NCI-H226 (cell line): ENCODE measurements around the gene ILK.

Experiments used
- DNase-seq: peaks from one replicate; pipeline ENCODE4 v3.0.0-alpha.2; 2015

Gene ILK

DNA sequence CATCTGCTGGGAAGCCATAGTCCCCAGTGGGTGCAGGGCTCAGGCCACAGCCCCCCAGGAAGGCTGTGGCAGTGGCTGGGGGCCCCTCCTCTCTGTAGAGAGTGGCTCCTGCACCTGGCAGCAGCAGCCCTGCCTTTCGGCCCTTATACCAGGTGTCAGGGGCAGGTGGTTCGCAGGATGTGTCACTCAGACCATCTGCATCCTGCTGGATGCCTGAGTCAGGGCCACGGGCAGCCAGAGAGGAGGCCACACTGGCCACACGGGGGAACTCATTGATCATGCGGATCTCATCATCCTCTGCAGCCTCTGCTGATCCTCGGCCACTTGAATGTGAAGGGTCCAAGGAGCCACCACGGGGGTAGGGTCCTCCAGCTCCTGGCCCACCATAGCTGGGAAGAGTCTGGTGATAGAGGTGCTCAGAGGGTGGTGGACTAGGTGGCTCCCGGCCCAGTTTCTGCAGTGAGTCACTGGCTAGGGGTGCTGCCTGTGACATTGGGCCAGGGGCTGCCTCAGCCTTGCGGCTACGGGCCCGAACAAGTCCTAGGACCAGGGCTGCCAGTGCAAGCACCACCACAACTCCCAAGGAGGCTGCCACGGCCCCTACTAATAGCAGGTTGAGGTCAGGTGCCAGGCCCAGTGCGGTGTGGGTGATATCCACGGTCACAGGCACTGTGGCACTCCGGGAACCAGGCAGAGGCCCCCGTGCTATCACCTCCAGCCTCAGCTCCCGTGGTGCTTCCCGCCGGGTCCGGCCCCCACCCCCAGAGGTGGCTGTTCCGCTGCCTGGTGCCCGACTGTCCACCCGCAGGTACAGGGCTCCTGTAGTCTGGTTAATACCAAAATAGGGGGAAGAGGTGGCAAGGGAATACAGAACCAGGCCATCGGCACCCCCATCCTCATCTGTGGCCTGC is 18.9 kb downstream of the ILK start:
- DNase-seq, result no peak

DNA sequence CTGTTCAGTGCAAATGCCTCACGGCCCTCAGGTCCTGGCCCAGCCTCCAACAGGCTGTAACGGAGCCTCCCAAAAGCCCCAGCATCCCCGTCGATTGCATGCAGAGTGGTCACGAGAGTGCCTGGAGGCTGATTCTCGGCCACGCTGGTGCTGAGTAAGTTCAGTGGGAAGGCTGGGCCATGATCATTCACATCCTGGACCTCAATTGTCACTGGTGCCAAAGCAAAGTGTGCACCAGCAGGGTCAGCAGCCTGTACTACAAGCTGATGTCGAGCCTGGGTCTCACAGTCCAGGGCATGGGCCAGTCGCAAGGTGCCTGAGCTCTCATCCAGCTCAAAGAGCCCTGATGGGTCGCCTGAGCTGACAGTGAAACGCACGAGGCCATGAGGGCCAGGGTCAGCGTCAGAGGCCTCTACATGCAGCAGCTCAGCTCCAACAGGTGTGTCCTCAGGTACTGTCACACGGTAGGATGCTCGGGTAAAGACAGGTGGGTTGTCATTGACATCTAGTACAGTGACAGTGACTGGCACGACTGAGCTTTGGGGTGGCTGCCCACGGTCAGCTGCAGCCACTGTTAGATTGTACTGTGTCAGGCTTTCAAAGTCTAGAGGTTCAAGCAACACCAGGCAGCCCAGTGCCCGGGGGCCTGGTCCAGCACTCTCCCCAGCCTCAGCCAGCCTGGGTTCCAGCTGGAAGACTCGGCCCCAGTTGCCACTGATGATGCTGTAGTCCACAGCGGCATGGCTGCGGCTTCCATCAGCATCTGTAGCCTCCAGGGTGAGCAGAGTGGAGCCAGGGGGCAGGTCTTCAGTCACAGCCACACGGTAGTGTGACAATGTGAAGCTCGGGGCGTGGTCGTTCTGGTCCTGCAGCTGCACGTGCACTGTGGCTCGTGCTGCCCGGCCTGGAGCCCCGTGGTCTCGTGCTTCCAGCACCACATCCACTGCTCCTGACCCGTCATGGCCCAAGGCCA is 20.1 kb downstream of the ILK start:
- no peak for DNase-seq

DNA sequence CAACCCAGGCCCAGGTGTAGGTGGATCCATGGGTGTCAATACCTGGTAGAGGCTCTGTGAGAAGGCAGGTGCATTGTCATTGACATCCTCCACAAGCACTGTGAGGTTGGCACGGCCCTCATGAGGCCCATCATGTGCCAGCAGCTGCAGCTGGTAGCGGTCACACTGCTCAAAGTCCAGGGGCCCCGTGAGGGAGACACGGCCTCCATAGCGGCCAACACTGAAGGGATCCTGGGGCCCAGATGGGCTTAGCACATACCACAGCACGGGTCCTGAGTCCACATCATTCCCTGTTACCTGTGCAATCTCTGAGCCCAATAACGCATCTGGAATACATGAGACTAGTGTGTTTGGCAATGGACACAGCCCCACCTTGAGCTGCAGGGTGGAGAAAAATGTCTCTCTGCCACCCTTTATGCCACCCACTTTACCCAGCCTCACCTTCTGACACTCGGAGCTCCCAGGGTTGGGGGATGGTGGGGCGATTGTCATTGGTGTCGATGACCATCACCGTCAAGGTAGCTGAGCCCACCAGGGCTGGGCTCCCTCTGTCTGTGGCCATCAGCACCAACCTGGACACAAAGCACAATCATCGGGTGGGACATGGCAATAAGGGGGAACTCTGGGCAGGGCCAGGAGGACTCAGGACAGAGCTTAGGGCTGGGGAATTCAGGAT is 21.7 kb downstream of the ILK start:
- no peak for DNase-seq

DNA sequence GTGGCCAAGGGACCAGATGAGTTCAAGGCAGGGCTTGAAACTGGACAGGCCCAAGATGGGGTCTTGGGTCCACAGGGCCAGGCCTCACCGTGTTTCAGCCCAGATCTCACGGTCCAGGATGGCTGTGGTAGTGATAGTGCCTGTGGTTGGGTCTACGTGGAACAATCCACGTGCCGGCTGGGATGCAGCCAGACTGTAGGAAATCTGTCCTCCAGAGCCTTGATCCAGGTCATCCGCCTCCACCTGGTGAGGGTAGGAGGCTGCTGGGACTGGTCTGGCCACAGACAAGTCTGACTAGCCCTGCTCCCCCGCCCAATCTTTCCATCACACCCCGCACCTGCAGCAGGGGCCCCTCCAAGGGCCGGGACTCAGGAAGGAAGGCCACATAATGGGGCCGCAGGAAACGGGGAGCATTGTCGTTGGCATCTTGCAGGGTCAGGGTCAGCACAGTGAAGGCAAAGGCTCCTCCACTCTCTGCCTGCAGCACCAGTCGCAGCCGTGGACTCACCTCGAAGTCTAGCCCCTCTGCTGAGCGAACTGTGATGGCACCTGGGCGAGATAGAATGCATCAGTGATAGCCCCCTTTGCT is 22.4 kb downstream of the ILK start:
- no peak for DNase-seq

DNA sequence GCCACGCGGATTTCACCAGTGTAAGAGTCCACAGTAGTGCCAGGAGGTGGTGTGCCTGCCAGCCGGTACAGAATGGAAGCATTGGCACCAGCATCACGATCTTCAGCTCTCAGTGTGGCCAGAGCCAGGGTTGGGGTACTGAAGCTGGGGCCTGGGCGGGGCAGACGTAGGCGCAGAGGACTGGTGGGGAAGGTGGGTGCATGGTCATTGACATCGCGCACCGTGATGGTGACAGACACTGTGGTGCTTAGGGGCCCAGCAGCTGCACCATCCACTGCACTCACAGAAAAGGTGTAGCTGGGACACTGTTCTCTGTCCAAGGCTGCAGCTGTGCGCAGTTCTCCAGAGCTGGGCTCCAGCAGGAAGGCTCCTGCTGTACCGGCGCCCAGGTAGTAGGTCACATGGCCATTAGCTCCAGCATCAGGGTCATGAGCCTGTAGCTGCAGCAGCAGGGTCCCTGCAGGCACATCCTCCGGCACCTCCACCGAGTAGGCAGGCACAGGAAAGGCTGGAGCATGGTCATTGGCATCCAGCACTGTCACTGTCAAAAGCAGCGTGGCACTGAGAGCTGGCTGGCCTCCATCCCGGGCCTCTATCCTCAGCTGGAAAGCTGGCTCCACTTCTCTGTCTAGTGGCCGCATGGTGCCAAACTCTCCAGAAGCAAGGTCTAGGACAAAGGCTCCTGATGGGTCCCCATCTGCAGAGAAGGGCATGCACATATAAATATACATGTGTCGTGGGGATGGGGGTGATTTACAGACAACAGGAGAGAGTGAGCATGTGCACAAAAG is 23.6 kb downstream of the ILK start:
- no peak for DNase-seq

DNA sequence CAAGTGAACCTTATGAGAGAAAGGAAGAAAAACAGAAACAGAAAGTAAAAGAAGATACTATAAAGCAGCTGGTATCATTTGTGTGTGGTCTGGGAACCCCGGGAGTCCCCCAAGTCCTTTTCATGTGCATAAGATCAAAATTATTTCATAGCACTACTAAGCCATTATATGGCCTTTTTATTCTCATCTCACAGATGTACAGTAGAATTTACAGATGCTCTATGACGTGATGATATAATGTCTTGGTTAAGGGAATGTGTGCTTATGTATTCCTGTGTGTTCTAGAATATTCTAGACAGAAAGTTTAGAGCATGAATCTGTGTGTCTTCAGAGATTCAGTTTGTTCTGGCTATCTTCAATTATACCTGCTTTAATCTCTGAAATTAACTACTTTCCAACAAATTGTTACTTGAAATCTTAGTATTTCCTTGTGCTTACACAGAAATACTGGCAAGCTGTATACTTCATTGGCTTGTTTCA is 24.2 kb downstream of the ILK start:
- DNase-seq, result no peak

DNA sequence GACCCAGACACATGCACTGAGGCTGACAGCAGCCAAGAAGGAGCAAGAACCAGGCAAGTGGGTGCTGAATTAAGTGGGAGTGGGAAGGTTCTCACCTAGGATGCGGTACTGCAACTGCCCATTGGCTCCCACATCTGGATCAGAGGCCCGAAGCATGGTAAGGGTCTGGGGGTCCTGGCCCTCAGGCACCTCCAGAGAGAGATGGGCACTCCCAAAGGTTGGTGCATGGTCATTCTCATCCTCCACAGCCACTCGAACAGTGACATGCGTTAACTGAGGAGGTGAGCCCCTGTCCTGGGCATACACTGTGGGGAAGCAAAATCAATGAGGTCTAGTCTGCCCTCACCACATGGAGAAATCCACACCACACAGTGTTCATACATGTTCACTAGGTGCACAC is 25.0 kb downstream of the ILK start:
- DNase-seq, result no peak

DNA sequence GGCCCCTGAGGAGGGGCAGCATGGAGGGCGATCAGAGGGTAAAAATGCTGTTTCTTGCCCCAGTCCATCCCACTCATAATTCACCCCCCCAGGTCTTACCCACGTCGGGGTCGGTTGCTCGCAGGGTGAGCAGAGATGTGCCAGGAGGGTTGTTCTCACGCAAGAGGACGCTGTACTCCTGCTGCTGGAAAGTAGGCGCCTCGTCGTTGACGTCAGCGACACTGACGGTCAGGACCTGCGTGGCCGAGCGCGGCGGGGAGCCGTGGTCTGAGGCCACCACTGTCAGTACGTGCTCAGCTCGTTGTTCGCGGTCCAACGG is 26.0 kb downstream of the ILK start:
- DNase-seq, result no peak

DNA sequence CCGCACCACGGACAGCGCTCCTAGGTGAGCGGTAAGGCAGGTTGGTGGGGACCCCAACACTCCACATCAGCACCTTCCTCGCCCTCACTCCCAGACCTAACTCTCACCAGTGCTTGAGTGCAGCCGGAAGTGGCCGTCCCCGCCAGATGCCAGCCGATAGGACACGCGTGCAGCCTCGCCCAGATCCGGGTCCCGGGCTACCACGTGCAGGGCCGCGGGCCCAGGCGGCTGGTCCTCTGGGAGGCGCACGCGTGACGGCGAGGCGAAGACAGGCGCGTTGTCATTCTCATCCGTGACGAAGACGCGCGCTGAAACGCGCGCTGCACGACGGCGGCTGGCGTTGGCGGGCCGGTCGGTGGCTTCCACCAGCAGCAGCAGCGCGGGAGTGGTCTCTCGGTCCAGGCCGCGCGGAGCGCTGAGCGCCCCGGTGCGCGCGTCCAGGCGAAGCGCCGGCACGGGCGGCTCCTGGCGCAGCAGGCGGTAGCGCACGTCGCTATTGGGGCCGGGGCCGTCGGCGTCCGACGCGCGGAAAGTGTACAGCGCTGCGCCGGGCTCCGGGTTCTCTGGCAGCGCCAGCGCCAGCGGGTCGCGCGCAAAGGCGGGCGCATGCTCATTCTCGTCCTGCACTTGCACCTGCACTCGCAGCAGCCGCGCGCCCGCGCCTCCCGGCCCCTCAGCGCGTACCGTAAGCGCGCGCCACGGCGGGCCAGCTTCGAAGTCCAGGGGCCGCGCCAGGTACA is 26.5 kb downstream of the ILK start:
- no peak for DNase-seq

DNA sequence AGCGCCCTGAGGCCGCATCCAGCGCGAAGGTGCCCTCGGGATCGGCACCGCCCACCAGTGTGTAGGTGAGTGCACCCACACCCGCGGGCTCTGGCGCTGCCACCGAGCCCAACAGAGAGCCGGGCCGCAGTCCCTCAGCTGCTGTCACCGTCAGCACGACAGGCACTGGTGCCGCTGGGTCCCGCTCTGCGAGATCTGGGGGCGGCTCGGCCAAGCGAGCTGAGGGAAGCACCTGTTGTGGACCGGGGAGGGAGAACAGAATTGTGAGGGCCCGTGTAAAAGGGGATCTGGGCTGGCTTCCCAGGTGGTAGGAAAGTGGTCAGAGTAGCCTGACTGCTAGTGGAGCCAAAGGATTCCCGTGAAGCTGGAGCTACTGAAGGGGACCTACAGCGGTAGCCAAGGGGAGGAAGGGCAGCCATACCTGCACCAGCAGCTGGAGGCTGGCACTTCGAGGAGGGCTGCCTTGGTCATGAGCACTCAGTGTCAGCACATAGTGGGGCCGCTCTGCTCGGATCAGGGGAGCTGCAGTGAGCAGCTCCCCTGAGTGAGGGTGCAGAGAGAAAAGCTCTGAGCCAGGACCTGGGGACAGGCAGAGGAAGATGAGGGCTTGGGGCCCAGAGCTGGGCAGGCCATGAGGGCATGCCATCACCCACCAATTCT is 27.2 kb downstream of the ILK start:
- no peak for DNase-seq

DNA sequence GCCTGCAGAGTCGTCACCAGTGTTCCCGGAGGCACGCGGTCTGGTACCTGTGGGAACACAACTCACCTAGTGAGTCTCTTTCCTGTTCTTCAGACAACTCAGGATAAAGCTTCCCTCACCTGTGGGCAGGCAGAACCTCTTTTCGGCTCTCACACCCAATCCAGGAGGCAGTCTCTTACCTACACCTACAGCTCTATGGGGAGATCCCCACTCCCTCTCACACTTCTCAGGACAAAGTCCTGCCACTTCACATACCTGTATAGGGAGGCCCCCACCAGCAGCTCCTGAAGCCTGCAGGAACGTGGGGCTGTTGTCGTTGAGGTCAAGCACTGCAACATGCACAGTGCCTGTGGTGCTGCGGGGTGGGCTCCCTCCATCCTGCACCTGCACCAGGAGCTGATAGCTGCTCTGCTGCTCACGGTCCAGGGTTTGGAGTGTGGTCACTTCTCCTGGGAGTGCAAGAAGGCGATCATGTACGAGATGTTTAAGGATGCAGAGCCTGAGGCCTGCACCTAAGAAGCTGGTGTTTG is 27.9 kb downstream of the ILK start:
- no peak for DNase-seq

DNA sequence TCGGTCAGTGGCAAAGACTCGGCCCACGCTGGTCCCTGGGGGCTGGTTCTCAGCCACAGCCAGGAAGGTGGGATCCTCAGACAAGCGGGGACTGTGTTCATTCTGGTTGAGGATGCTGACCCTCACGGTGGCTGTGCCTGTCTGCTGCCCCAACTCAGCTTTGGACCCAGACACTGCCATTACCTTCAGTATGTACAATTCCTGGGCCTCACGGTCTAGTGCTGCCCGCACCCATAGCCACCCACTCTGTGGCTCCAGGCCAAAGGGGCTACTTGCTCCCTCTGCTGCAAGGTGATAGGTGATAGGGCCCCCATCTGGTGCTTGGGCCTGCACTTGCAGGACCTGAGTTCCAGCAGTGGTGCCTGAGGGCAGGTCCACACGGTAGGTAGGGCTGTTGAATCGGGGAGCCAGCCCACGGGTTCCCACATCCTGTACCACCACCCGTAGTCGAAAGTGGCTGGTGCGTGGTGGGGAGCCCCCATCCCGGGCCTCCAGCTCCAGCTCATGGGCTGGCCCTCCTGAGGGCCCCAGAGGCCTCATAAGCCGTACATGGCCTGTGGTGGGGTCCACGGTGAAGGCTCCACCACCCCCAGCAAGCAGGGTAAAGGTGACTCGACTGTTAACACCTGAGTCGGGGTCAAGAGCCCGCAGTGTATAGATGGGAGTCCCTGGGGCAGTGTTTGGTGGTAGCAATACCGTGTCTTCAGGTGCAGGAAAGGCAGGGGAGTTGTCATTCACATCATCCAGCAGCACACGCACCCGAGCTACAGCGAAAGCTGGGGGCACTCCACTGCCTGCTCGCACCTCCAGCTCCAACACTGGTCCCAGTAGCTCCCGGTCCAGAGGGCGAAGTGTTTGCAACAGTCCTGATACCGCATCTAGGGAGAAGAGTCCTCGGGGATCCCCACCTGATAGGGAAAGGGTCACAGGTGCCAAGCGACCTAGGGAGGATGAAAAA is 28.8 kb downstream of the ILK start:
- DNase-seq, result no peak

DNA sequence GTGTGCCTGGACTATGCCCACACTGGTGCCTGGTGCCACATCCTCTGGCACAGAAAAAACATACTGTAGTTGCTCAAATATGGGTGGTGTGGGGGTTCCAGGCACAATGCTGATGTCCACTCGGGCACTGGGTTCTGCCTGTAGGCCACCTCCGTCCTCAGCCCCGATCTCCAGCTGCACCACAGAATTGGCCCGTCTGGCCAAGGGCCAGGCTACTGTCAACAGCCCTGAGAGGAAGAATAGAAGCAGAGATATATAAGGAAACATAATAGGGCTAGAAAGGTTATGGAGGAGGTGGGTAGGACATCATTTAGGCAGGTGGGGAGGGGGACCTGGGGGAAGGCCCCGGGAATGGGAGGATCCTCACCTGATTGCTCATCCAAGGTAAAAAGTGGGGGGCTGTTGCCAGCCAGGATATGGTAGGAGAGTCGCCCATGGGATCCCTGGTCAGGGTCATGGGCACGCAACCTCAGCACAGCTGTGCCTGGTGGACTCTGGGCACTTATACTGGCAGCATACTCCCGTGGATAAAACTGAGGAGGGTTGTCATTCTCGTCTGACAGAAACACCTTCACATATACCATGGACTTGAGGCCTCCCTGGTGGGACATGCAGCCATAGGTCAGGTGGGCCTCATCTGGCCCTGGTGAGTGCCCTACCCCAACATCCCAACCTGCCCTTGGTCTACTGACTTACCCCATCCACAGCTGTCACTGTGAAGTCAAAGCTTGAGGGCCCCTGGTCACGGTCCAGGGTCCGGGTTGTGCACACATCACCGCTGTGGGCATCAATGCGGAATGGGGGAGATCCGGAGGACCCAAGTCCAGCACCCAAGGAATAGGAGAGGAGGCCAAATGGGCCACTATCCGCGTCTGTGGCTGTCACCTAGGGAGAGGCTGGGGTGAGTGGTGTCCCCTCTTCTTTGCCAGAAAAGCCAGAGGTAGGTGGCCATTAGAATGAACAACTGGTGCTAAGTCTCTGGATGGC is 30.1 kb downstream of the ILK start:
- DNase-seq, result no peak

DNA sequence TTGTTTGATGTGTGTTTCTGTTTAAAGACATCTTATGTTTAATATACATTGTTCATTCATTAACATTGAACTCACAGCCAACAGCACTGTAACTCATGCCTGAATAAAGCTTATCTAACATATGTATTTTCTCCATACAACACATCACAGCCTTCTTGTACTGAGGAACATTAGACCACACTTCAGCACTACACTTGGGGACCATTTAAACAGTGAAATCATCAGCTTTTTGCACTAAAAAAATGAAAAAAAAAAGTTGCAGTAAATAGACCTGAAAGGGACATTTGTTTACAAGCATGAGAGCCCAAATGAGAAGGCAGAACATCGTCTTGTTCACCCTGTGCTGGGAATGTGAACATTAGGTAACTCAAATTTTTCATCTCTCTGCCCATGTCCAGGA is 31.0 kb downstream of the ILK start:
- no peak for DNase-seq

DNA sequence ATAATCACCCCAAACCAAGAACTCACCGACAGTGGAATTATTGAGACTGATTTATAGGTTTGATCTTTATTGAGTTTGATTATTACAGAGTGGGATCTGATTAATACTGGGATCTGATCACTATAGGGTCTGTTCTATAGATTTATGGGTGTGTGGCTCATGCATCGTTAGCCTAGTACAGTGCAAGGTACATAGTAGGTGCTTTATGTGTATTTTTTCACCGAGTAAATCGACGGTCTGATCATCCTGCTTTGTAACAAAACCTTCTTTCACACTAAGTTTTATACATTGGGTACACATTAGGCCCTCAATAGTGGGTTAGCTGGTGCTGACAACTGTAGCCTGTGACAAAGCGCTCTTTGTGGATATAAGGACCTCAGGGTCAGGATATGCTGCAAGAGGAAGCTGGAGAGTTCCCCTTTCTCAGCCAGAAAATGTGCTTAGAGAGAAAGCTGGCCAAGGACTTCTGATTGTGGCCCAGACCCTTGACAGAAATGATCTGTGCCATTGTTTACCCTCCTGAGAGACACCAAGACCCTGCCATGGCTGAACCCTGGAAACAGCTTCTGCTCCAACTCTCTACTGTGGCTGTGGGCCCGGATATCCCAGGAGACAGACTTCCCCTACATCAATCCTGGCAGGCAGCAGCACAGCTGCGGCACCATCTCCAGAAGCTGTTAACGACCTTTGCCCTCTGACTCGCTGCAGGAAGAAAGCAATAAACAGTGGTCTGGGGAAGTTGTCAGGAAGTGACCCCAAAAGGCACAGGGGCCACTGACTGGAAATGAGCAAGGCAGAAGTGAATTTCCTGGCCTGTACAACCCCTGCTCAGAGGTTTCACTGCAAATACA is 31.7 kb downstream of the ILK start:
- no peak for DNase-seq

DNA sequence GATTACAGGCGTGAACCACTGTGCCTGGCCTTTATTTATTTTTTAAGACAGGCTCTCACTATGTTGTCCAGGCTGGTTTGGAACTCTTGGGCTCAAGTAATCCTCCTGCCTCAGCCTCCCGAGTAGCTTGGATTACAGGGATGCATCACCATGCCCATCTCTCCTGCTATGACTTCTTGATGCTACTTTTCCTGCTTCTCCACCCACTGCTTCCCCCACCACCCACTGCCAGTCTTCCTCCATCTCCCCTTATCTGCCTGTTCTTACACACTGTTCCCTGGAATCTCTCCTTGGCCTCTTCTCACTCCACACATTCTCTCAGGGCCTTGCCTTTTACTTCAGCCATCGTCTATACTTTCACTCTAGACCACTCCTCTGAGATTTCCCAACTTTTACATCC is 32.9 kb downstream of the ILK start:
- DNase-seq, result no peak

DNA sequence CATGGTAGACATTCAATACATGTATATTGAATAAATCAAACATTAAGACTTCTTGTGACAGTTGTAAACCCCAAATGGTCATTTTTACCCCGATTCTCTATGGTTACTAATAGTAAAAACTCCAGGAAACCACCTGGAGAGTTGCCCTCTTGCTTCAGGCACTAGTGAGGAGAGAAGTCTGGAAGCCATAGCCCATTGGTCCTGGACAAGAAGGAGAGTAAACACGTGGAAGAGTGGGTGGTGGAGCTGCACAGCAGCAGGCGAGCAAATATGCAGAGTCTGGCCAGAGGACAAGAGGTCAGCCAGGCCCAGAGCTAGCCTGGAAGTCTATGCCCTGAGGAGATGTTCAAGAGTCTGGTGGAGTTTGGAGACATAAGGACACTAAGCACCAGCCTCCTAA is 34.3 kb downstream of the ILK start:
- DNase-seq, result peak; percentile 75
